Skeletal muscle satellite cell (primary cell): ENCODE results near the gene CFAP43.
A peak's percentile ranks its signal among the peaks of the same experiment; 100 is the strongest.

Experiments
- H3K27me3 ChIP-seq: 2 replicates; pipeline ENCODE4 v1.7.0; 2013; ENCODE audit warnings: low read length; ENCODE audit not compliant: control insufficient read depth, insufficient read depth
- H3K36me3 ChIP-seq: 2 replicates; pipeline ENCODE4 v1.7.0; 2013; ENCODE audit warnings: mild to moderate bottlenecking, control low read depth, low read length; ENCODE audit not compliant: insufficient read depth
- H3K4me1 ChIP-seq: 2 replicates; pipeline ENCODE4 v1.7.0; 2013; ENCODE audit warnings: low read length; ENCODE audit not compliant: control insufficient read depth, insufficient read depth
- H3K4me2 ChIP-seq: 2 replicates; pipeline ENCODE4 v1.7.0; 2013; ENCODE audit warnings: mild to moderate bottlenecking, low read length
- H3K4me3 ChIP-seq: 2 replicates; pipeline ENCODE4 v1.7.0; 2013; ENCODE audit warnings: low read length
- H3K9ac ChIP-seq: 2 replicates; pipeline ENCODE4 v1.7.0; 2013; ENCODE audit warnings: mild to moderate bottlenecking, low read depth, low read length, moderate library complexity
- H3K9me3 ChIP-seq: replicated peaks from 2 replicates; pipeline ENCODE4 v1.7.0; 2013; ENCODE audit warnings: mild to moderate bottlenecking, control low read depth, low read length

The CFAP43 gene

GRCh38 chr10:104104418-104104817, 127.7 kb downstream of the CFAP43 start:
- Histone ChIP-seq H3K4me2 (no peak overlapping the region), H3K4me1 (peaks cover 12% of the 10 kb centered on the region), H3K36me3 (no peaks in the 10 kb centered on the region), H3K27me3 (no peaks in the 10 kb centered on the region), H3K4me3 (no peak overlapping the region), H3K9ac (no peak overlapping the region), H3K9me3 (no peaks in the 10 kb centered on the region)

DNA sequence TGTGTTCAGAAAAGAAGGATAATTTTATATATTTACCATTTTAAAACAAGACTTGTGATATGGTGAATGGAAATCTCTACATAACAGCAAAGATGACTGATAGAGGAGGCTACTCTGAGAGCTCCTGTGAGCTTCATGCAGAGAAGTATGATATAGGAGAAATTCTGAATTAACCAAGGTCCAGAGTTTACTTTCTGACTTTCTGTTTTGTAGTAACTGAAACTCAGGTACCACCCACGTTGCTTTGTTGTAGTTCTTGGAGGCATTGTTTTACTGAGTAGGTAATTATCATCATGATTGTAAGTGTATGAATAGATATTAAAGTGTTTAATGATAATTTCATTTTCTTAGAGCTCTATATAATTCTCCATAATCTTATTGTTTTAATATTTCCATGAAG, 128.2 kb downstream of the CFAP43 start:
- Histone ChIP-seq H3K27me3 (no peaks in the 10 kb centered on the region), H3K9ac (no peak overlapping the region), H3K4me1 (peaks cover 15% of the 10 kb centered on the region), H3K4me2 (no peak overlapping the region), H3K9me3 (no peaks in the 10 kb centered on the region), H3K4me3 (no peak overlapping the region), H3K36me3 (no peaks in the 10 kb centered on the region)

- Histone ChIP-seq H3K4me2 (no peak overlapping the region), H3K4me3 (no peak overlapping the region), H3K9me3 (peaks cover under 1% of the 10 kb centered on the region), H3K4me1 (peaks cover 23% of the 10 kb centered on the region), H3K36me3 (no peaks in the 10 kb centered on the region), H3K27me3 (no peaks in the 10 kb centered on the region), H3K9ac (no peak overlapping the region)
Observed at GRCh38 chr10:104101902-104102301, 130.3 kb downstream of the CFAP43 start.

DNA sequence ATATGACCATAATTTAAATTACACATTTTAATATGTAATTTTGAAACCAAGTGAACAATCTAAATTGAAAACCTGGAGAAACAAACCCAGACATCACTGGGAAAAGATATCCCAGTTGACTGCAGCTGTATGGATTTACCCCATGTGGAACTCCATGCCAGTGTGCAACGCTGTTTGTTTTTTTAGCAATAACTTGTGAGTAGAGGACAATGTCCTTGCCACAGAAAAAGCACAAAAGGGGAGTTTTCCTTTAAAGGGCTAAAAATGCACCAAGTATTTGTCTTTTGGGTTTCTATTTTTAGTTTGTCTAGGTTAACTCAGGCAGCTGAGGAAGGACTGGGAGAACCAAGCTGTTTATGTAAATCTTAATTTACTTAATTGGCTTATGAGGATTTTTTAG, 131.4 kb downstream of the CFAP43 start:
- H3K4me2 ChIP-seq: no peak overlapping the region
- H3K9me3 ChIP-seq: peaks cover 3% of the 10 kb centered on the region
- no peaks in the 10 kb centered on the region for H3K27me3 ChIP-seq
- H3K4me1 ChIP-seq: peaks cover 23% of the 10 kb centered on the region
- no peaks in the 10 kb centered on the region for H3K36me3 ChIP-seq
- no peak overlapping the region for H3K9ac ChIP-seq
- H3K4me3 ChIP-seq: no peak overlapping the region

DNA sequence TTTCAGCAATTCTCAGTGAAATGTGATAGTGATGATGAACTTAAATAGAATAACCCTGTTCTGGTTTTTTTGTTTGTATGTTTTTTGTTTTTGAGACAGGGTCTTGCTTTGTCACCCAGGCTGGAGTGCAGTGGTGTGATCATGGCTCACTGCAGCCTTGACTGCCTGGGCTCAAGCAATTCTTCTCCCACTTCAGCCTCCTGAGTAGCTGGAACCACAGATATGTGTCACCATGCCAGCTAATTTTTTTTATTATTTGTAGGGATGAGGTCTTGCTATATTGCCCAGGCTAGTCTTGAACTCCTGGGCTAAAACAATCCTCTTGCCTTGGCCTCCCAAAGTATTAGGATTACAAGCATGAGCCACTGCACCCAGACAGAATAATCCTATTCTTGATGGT, 132.2 kb downstream of the CFAP43 start:
- Histone ChIP-seq H3K9ac (no peak overlapping the region), H3K4me2 (peak overlapping the region; percentile 4), H3K36me3 (no peaks in the 10 kb centered on the region)

DNA sequence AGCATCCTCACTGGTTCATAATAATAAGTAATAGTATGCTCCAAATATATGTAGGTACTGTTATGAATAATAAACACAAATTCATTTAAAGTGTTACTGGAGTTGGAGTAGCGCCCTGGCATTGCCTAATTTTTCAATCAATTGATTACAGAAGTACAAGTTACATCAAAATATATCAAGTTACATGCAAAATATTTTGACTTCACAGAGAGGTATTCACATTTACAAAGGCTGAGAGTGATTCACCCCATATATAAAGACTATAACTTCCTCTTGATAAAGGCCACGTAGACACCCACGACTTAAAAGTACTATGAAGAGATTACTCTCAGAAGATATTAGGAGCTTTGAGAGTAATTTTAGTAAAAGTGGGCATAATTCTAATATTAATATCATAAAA, 132.9 kb downstream of the CFAP43 start:
- H3K4me1 ChIP-seq: peaks cover 23% of the 10 kb centered on the region
- no peaks in the 10 kb centered on the region for H3K27me3 ChIP-seq
- H3K9me3 ChIP-seq: peaks cover 3% of the 10 kb centered on the region
- no peak overlapping the region for H3K4me3 ChIP-seq
- no peaks in the 10 kb centered on the region for H3K36me3 ChIP-seq
- H3K4me2 ChIP-seq: peak overlapping the region; percentile 4
- no peak overlapping the region for H3K9ac ChIP-seq

More for the DNA sequence above, 132.2 kb downstream of the CFAP43 start:
- Histone ChIP-seq H3K27me3 (no peaks in the 10 kb centered on the region), H3K9me3 (peaks cover 3% of the 10 kb centered on the region), H3K4me3 (no peak overlapping the region), H3K4me1 (peaks cover 23% of the 10 kb centered on the region)

GRCh38 chr10:104098358-104098925, 133.7 kb downstream of the CFAP43 start:
- Histone ChIP-seq H3K4me2 (no peak overlapping the region), H3K4me1 (peaks cover 23% of the 10 kb centered on the region), H3K36me3 (no peaks in the 10 kb centered on the region), H3K27me3 (no peaks in the 10 kb centered on the region), H3K4me3 (no peak overlapping the region), H3K9ac (no peak overlapping the region), H3K9me3 (peaks cover 3% of the 10 kb centered on the region)

GRCh38 chr10:104096692-104097091, 135.5 kb downstream of the CFAP43 start:
- Histone ChIP-seq H3K4me1 (peaks cover 23% of the 10 kb centered on the region), H3K9me3 (peaks cover 3% of the 10 kb centered on the region), H3K4me3 (no peak overlapping the region), H3K36me3 (no peaks in the 10 kb centered on the region), H3K27me3 (no peaks in the 10 kb centered on the region), H3K9ac (no peak overlapping the region), H3K4me2 (no peak overlapping the region)

DNA sequence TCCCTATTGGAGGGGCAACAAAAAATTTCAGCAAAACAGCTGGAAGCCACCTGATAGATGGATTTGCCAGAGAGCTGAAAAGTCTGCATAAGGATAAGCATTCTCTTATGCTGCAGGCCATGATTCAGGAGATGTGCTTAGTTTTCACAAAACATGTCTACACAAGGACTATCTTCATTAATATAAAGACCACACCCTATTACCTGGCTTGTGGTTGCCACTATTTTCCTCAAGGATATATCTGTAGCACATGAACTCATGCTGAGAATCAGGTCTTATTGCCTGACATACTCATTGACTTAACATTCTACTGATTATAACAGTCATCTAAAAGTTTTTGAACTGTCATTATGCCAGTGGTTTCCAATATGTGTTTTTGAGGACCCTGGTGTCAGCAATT, 139.4 kb downstream of the CFAP43 start:
- Histone ChIP-seq H3K27me3 (no peaks in the 10 kb centered on the region), H3K9me3 (peaks cover 3% of the 10 kb centered on the region), H3K9ac (no peak overlapping the region), H3K4me3 (no peak overlapping the region), H3K4me2 (no peak overlapping the region), H3K36me3 (no peaks in the 10 kb centered on the region), H3K4me1 (no peaks in the 10 kb centered on the region)

GRCh38 chr10:104090611-104091010, 141.6 kb downstream of the CFAP43 start:
- Histone ChIP-seq H3K36me3 (no peaks in the 10 kb centered on the region), H3K4me3 (no peak overlapping the region), H3K4me1 (no peaks in the 10 kb centered on the region)

GRCh38 chr10:104089621-104090020, 142.5 kb downstream of the CFAP43 start:
- no peaks in the 10 kb centered on the region for H3K4me1 ChIP-seq
- no peak overlapping the region for H3K4me2 ChIP-seq
- peaks cover 3% of the 10 kb centered on the region for H3K27me3 ChIP-seq
- H3K9me3 ChIP-seq: no peaks in the 10 kb centered on the region
- no peak overlapping the region for H3K4me3 ChIP-seq
- H3K9ac ChIP-seq: no peak overlapping the region
- no peaks in the 10 kb centered on the region for H3K36me3 ChIP-seq

More at GRCh38 chr10:104090611-104091010, 141.6 kb downstream of the CFAP43 start:
- Histone ChIP-seq H3K9ac (no peak overlapping the region), H3K4me2 (no peak overlapping the region), H3K9me3 (no peaks in the 10 kb centered on the region), H3K27me3 (peaks cover 3% of the 10 kb centered on the region)

DNA sequence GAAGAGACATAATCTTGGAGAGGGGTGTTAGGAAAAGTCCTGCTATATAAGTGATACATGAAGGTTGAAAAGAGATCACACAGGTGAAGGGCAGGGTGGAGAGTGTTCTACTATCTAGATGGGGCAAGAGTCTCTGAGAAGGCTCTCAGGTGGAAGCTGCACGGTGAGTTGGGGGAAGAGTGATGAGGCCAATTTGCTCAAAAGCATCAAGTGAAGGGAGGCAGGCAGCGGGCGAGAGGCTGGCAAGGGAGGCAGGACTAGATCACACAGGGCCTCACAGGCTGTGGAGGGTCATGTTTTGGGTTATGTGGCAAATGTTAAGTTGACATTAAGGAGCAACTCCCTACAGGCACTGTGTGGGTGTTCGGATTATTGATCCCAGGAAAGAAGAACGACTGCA, 143.9 kb downstream of the CFAP43 start:
- H3K9me3 ChIP-seq: no peaks in the 10 kb centered on the region
- no peaks in the 10 kb centered on the region for H3K36me3 ChIP-seq
- H3K4me3 ChIP-seq: no peak overlapping the region
- H3K9ac ChIP-seq: no peak overlapping the region
- H3K4me2 ChIP-seq: no peak overlapping the region
- H3K4me1 ChIP-seq: no peaks in the 10 kb centered on the region
- peaks cover 3% of the 10 kb centered on the region for H3K27me3 ChIP-seq
